ENCODE data around the gene BCORL1. TPM values are rescaled to one million over a fixed set of nuclear protein-coding genes. Genes with fewer than 3 reads are reported as not detected.

Gene BCORL1
- total and polyA plus RNA-seq, 2 of the 8 experiments (the other 6 are each of a cell fraction or from before 2014, with no cell fraction given), result 1.4 to 6.2 TPM

GRCh38 chrX:130095249-130096030 lies 113.0 kb downstream of the BCORL1 start:
- Histone ChIP-seq H3K79me2 (ENCODE audit: control insufficient read depth in 1 of 2, insufficient read depth in 2 of 2, low read length in 2 of 2) (no peaks in the 10 kb centered on the region), H3K4me1 (replicated peaks in 1 of 4; ENCODE audit: control insufficient read depth in 3 of 4, insufficient read depth in 4 of 4, low read length in 3 of 4) (peaks cover 0 to 5% (median under 1%) of the 10 kb centered on the region in 4 experiments; a peak in 2 of 7 replicates), H3K23ac (ENCODE audit: insufficient read length) (no peak overlapping the region), H2BK15ac (ENCODE audit: low read length) (no peak overlapping the region), H2BK120ac (replicated peaks; ENCODE audit: low read depth, low read length) (no peak overlapping the region), H3K36me3 (ENCODE audit: control insufficient read depth in 2 of 4, insufficient read depth in 4 of 4, low read length in 3 of 4) (no peaks in the 10 kb centered on the region), H4K20me1 (replicated peaks in 1 of 2; ENCODE audit: control insufficient read depth in 1 of 2, insufficient read depth in 2 of 2, low read length in 2 of 2) (no peaks in the 10 kb centered on the region), H2AFZ (ENCODE audit: low read length) (no peak overlapping the region), H3K27ac (ENCODE audit: low read depth, low read length) (no peak overlapping the region), H3K9me3 (ENCODE audit: insufficient read depth in 2 of 2, low read depth in 1 of 2, low read length in 1 of 2) (no peaks in the 10 kb centered on the region), H3K18ac (ENCODE audit: extremely low read depth, low read length) (no peak overlapping the region), H3K27me3 (replicated peaks in 1 of 4; ENCODE audit: control insufficient read depth in 3 of 4, extremely low read depth in 1 of 4, insufficient read depth in 3 of 4, low read length in 3 of 4) (no peaks in the 10 kb centered on the region), H3K23me2 (ENCODE audit: low read depth, low read length) (no peaks in the 10 kb centered on the region), H4K91ac (replicated peaks; ENCODE audit: insufficient read length, low read length) (no peak overlapping the region), H4K5ac (ENCODE audit: insufficient read length, low read depth, low read length) (no peak overlapping the region), H3K4ac (replicated peaks; ENCODE audit: insufficient read length, low read depth, low read length) (no peak overlapping the region), H3K4me2 (ENCODE audit: insufficient read depth in 1 of 2, low read depth in 2 of 2, low read length in 2 of 2) (no peak overlapping the region), H2BK12ac (ENCODE audit: low read depth, low read length) (no peak overlapping the region), H2AK5ac (ENCODE audit: low read depth, low read length) (no peak overlapping the region), H3K9ac (replicated peaks in 1 of 4; ENCODE audit: extremely low read depth in 1 of 4, low read depth in 3 of 4, low read length in 3 of 4) (no peak overlapping the region), H4K8ac (ENCODE audit: extremely low read depth, insufficient read depth, low read length) (no peak overlapping the region), H3K4me3 (ENCODE audit: extremely low read depth in 1 of 4, insufficient read depth in 2 of 4, low read depth in 3 of 4, low read length in 4 of 4) (no peak overlapping the region), H3K79me1 (ENCODE audit: low read depth, low read length) (no peaks in the 10 kb centered on the region), H2BK5ac (ENCODE audit: low read depth, low read length) (no peak overlapping the region), H2BK20ac (ENCODE audit: low read length) (no peak overlapping the region), H3K56ac (replicated peaks; ENCODE audit: insufficient read length, low read depth, low read length) (no peak overlapping the region), H3K14ac (ENCODE audit: insufficient read length) (no peak overlapping the region)
- CTCF ChIA-PET (ENCODE audit: partially characterized antibody), result interaction anchor here (0.9 to 1.7 kb wide), 4 partner anchors 11 to 25 kb away, joined by 3 to 5 read pairs (median 3); no protein-coding TSS in a partner anchor
- POLR2A ChIA-PET (ENCODE audit: partially characterized antibody), result no interaction called here
- no peak for DNase-seq (ENCODE audit: low read depth in 1 of 2, low spot score in 2 of 2)
- no peak for FAIRE-seq
- 87% methylated on average over 6 of the region's 6 CpGs; no CpG with 5 or more reads in 1 of the 2 experiments for WGBS, 2 experiments (ENCODE audit: extremely low coverage in 1 of 2, insufficient coverage in 1 of 2, insufficient read length in 1 of 2, insufficient replicate concordance in 2 of 2, low coverage in 1 of 2, low lambda C conversion rate in 2 of 2, missing lambda C conversion rate in 1 of 2)
- no peak for TF ChIP-seq KDM5A (IDR thresholded peaks at IDR 0.05; ENCODE audit: low read length)
- TF ChIP-seq SP4 (IDR thresholded peaks at IDR 0.05; ENCODE audit: low read length), result no peak
- no peak for TF ChIP-seq ASH2L (IDR thresholded peaks at IDR 0.05; ENCODE audit: low read length)
- no peak for TF ChIP-seq CREB1 (IDR thresholded peaks at IDR 0.05)
- no peak for TF ChIP-seq RAD21 (IDR thresholded peaks at IDR 0.05 in 1 of 2, conservative IDR thresholded peaks at IDR 0.05 in 1 of 2; ENCODE audit: low read depth in 2 of 2, low read length in 2 of 2)
- no peak for TF ChIP-seq KDM1A (IDR thresholded peaks at IDR 0.05; ENCODE audit: borderline replicate concordance, low read length)
- TF ChIP-seq RNF2 (IDR thresholded peaks at IDR 0.05; ENCODE audit: borderline replicate concordance, low read depth, low read length, missing control alignments, poor library complexity, severe bottlenecking), result no peak
- TF ChIP-seq CBX8 (IDR thresholded peaks at IDR 0.05; ENCODE audit: borderline replicate concordance, low read depth, low read length), result no peak
- TF ChIP-seq TAF1 (IDR thresholded peaks at IDR 0.05; ENCODE audit: low read depth, low read length), result no peak
- TF ChIP-seq ZNF274 (IDR thresholded peaks at IDR 0.05; ENCODE audit: borderline replicate concordance, extremely low read depth, low read length), result no peak
- TF ChIP-seq SP1 (IDR thresholded peaks at IDR 0.05; ENCODE audit: low read depth, low read length), result no peak
- TF ChIP-seq ATF3 (IDR thresholded peaks at IDR 0.05; ENCODE audit: insufficient read depth, low read depth, low read length), result no peak
- TF ChIP-seq CHD2 (IDR thresholded peaks at IDR 0.05; ENCODE audit: low read length), result no peak
